Measurements from ENCODE around the gene MTFP1.

GRCh38 chr22:30380011-30380410 lies 45.6 kb upstream of the MTFP1 start:
- no peak for TF ChIP-seq CTCF (IDR thresholded peaks at IDR 0.05)
- TF ChIP-seq POLR2A (IDR thresholded peaks at IDR 0.05): no peak
